ENCODE results near the gene CABLES2.

CABLES2 gene

GRCh38 chr20:62349556-62350097, 57.5 kb downstream of the CABLES2 start (continued):
- TF ChIP-seq POU6F1 (CRISPR knock-in tag; IDR thresholded peaks at IDR 0.05; ENCODE audit: borderline replicate concordance, low read depth): no peak
- no peak for TF ChIP-seq CSRNP3 (CRISPR knock-in tag; IDR thresholded peaks at IDR 0.05)
- no peak for TF ChIP-seq GLIS3 (CRISPR knock-in tag; IDR thresholded peaks at IDR 0.05)
- TF ChIP-seq SNAI2 (CRISPR knock-in tag; IDR thresholded peaks at IDR 0.05): no peak
- no peak for TF ChIP-seq ZNF70 (CRISPR knock-in tag; IDR thresholded peaks at IDR 0.05)
- TF ChIP-seq ZNF565 (CRISPR knock-in tag; conservative IDR thresholded peaks at IDR 0.05; ENCODE audit: low read depth): no peak
- TF ChIP-seq ARNTL (CRISPR knock-in tag; IDR thresholded peaks at IDR 0.05; ENCODE audit: borderline replicate concordance, low read depth): no peak
- TF ChIP-seq OSR1 (CRISPR knock-in tag; IDR thresholded peaks at IDR 0.05): no peak
- no peak for TF ChIP-seq TCF4 (CRISPR knock-in tag; IDR thresholded peaks at IDR 0.05; ENCODE audit: borderline replicate concordance)
- TF ChIP-seq ZFP30 (CRISPR knock-in tag; IDR thresholded peaks at IDR 0.05): no peak

- TF ChIP-seq ZFP30 (CRISPR knock-in tag; IDR thresholded peaks at IDR 0.05) (peak; percentile 99), GLIS3 (CRISPR knock-in tag; IDR thresholded peaks at IDR 0.05) (no peak)
- no peak for ATAC-seq
Measured at GRCh38 chr20:62348604-62349003, 58.5 kb downstream of the CABLES2 start.

GRCh38 chr20:62347445-62347844, 59.6 kb downstream of the CABLES2 start:
- TF ChIP-seq ISL1 (CRISPR knock-in tag; IDR thresholded peaks at IDR 0.05) (no peak), ZFP3 (CRISPR knock-in tag; IDR thresholded peaks at IDR 0.05) (no peak), TOX (CRISPR knock-in tag; IDR thresholded peaks at IDR 0.05; ENCODE audit: borderline replicate concordance) (no peak), RARB (CRISPR knock-in tag; IDR thresholded peaks at IDR 0.05) (no peak), SNAI2 (CRISPR knock-in tag; IDR thresholded peaks at IDR 0.05) (no peak), PATZ1 (CRISPR knock-in tag; IDR thresholded peaks at IDR 0.05; ENCODE audit: borderline replicate concordance) (no peak), CSDC2 (CRISPR knock-in tag; IDR thresholded peaks at IDR 0.05) (no peak), TCF4 (CRISPR knock-in tag; IDR thresholded peaks at IDR 0.05; ENCODE audit: borderline replicate concordance) (no peak), PPARA (CRISPR knock-in tag; IDR thresholded peaks at IDR 0.05; ENCODE audit: borderline replicate concordance) (no peak), ZNF565 (CRISPR knock-in tag; conservative IDR thresholded peaks at IDR 0.05; ENCODE audit: low read depth) (no peak), BACH2 (CRISPR knock-in tag; IDR thresholded peaks at IDR 0.05; ENCODE audit: borderline replicate concordance) (no peak), ARNTL (CRISPR knock-in tag; IDR thresholded peaks at IDR 0.05; ENCODE audit: borderline replicate concordance, low read depth) (no peak), ZNF8 (CRISPR knock-in tag; IDR thresholded peaks at IDR 0.05) (no peak), ZC3H10 (CRISPR knock-in tag; IDR thresholded peaks at IDR 0.05) (no peak), ESRRG (CRISPR knock-in tag; IDR thresholded peaks at IDR 0.05) (no peak), OSR1 (CRISPR knock-in tag; IDR thresholded peaks at IDR 0.05) (no peak), CREB5 (CRISPR knock-in tag; IDR thresholded peaks at IDR 0.05; ENCODE audit: low read depth) (no peak), CSRNP3 (CRISPR knock-in tag; IDR thresholded peaks at IDR 0.05) (no peak), TSHZ2 (CRISPR knock-in tag; IDR thresholded peaks at IDR 0.05) (no peak), ZFP30 (CRISPR knock-in tag; IDR thresholded peaks at IDR 0.05) (no peak)
- no peak for ATAC-seq

Data from SK-N-SH treated with all-trans-retinoic acid at 6 μM for 48 hours (cell line).